MM.1S (cell line): ENCODE results near the gene SSBP3.

Experiments
- DNase-seq: peaks from one replicate; pipeline ENCODE4 v3.0.0-alpha.2; 2015
- H2AFZ ChIP-seq: fragments of 300-600 bp; sonication (generic); 2 replicates; pipeline ENCODE4 v1.6.0; 2016; ENCODE audit warnings: antibody characterized with exemption, low read length
- H3F3A ChIP-seq: fragments of 300-600 bp; sonication (generic); 2 replicates; pipeline ENCODE4 v1.6.1; 2016; ENCODE audit warnings: mild to moderate bottlenecking, antibody characterized with exemption, low read length, moderate library complexity, mixed read lengths; ENCODE audit not compliant: insufficient read depth
- H3K27ac ChIP-seq: fragments of 300-600 bp; sonication (generic); 2 replicates; pipeline ENCODE4 v1.5.1; 2016; ENCODE audit warnings: mild to moderate bottlenecking, low read length
- H3K27me3 ChIP-seq: fragments of 300-600 bp; sonication (generic); replicated peaks from 2 replicates; pipeline ENCODE4 v1.6.0; 2016; ENCODE audit warnings: low read length; ENCODE audit not compliant: insufficient read depth
- H3K36me3 ChIP-seq: fragments of 300-600 bp; sonication (generic); replicated peaks from 2 replicates; pipeline ENCODE4 v1.6.1; 2016; ENCODE audit warnings: mild to moderate bottlenecking, low read length, mixed read lengths; ENCODE audit not compliant: insufficient read depth
- H3K4me1 ChIP-seq: fragments of 300-600 bp; sonication (generic); 2 replicates; pipeline ENCODE4 v1.6.1; 2016; ENCODE audit warnings: low read length, mixed read lengths
- H3K4me2 ChIP-seq: fragments of 300-600 bp; sonication (generic); 2 replicates; pipeline ENCODE4 v1.6.0; 2016; ENCODE audit warnings: low read depth, low read length
- H3K4me3 ChIP-seq: fragments of 300-600 bp; sonication (generic); 2 replicates; pipeline ENCODE4 v1.5.1; 2016; ENCODE audit warnings: low read length, mixed read lengths
- H3K79me2 ChIP-seq: fragments of 300-600 bp; sonication (generic); 2 replicates; pipeline ENCODE4 v1.6.1; 2016; ENCODE audit warnings: mixed run types, low read length, mixed read lengths
- H3K9ac ChIP-seq: fragments of 300-600 bp; sonication (generic); 2 replicates; pipeline ENCODE4 v1.6.1; 2016; ENCODE audit warnings: low read length, mixed read lengths
- H3K9me2 ChIP-seq: fragments of 300-600 bp; sonication (generic); replicated peaks from 2 replicates; pipeline ENCODE4 v1.6.1; 2016; ENCODE audit warnings: mild to moderate bottlenecking, low read length, mixed read lengths; ENCODE audit not compliant: insufficient read depth
- H3K9me3 ChIP-seq: fragments of 300-600 bp; sonication (generic); replicated peaks from 2 replicates; pipeline ENCODE4 v1.6.1; 2016; ENCODE audit warnings: mild to moderate bottlenecking, low read length, mixed read lengths; ENCODE audit not compliant: insufficient read depth
- H4K20me1 ChIP-seq: fragments of 300-600 bp; sonication (generic); 2 replicates; pipeline ENCODE4 v1.6.1; 2016; ENCODE audit warnings: mild to moderate bottlenecking, low read length, moderate library complexity, mixed read lengths; ENCODE audit not compliant: insufficient read depth
- CTCF ChIP-seq: fragments of 300-600 bp; sonication (generic); IDR thresholded peaks from 2 replicates; pipeline ENCODE4 v1.5.1; 2016; ENCODE audit warnings: antibody characterized with exemption, low read length, mixed read lengths
- EZH2 ChIP-seq: fragments of 300-600 bp; sonication (generic); optimal IDR thresholded peaks from 2 replicates; pipeline ENCODE3; 2017; ENCODE audit warnings: low read depth, mild to moderate bottlenecking, antibody characterized with exemption, low read length, mixed read lengths
- EZH2phosphoT487 ChIP-seq: fragments of 300-600 bp; sonication (generic); IDR thresholded peaks from 2 replicates; pipeline ENCODE4 v1.6.1; 2018; ENCODE audit warnings: antibody characterized with exemption, low read length

SSBP3 gene

DNA sequence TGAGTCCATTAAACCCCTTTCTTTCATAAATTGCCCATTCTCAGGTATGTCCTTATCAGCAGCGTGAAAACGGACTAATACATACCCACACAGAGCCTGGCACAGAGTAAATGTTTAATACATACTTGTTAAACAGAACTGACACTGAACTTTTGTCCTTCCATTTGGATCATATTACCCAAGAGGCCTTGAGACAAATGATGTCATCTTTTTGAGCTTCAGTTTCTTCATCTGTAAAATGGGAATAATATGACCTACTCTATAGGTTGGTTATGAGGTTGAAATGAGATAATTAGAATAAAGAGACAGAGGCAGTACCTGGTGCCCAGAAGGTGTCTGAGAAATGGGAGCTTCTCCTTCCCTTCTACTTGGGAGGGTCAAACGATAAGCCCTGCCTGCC is 220.1 kb downstream of the SSBP3 start:
- no peaks in the 10 kb centered on the region for H3K4me1 ChIP-seq
- H3K36me3 ChIP-seq, result no peaks in the 10 kb centered on the region
- no peaks in the 10 kb centered on the region for H3K9me3 ChIP-seq
- DNase-seq, result no peak
- H3K27me3 ChIP-seq, result no peaks in the 10 kb centered on the region
- no peak overlapping the region for H3K4me2 ChIP-seq
- no peaks in the 10 kb centered on the region for H3K79me2 ChIP-seq
- H3K27ac ChIP-seq, result no peak overlapping the region
- no peaks in the 10 kb centered on the region for H4K20me1 ChIP-seq
- H3K9me2 ChIP-seq, result no peaks in the 10 kb centered on the region
- no peak overlapping the region for H3K4me3 ChIP-seq
- no peak overlapping the region for H2AFZ ChIP-seq
- TF ChIP-seq CTCF (no peak), EZH2 (no peak), EZH2phosphoT487 (no peak)
- H3F3A ChIP-seq, result no peaks in the 10 kb centered on the region
- H3K9ac ChIP-seq, result no peak overlapping the region

DNA sequence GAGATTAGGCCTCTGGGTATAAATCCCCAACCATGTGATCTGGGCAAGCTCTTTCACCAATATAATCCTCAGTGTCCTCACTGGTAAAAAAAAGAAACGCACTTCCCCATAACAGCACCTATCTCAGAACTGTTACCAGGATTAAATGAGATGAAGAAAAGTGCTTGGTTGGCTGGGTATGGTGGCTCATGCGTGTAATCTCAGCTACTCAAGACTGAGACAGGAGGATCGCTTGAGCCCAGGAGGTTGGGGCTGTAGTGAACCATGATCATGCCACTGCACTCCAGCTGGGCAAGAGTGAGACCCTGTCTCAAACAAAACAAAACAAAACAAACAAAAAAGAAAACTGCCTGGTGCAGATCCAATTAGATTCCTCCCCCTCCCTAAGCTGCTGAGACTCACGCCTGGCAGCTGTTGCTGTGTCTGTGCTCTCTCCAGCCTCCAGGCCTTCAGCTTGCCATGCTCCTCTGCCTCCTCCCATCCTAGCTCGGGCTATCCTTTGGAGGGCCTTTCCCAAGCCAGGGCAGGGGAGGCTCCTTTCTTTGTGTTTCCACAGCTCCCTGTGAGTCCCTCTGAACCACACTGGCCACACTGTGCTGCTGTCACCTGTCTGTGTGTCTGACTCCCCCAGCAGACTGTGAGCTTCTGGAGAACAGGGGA is 225.4 kb downstream of the SSBP3 start:
- no peak for DNase-seq
- Histone ChIP-seq H3K27ac (no peak overlapping the region), H3K9me2 (no peaks in the 10 kb centered on the region), H3K4me1 (no peaks in the 10 kb centered on the region), H3K9me3 (no peaks in the 10 kb centered on the region), H3K9ac (no peak overlapping the region), H3K4me3 (no peak overlapping the region), H3K4me2 (no peak overlapping the region), H3K79me2 (no peaks in the 10 kb centered on the region), H2AFZ (no peak overlapping the region), H3F3A (no peaks in the 10 kb centered on the region), H4K20me1 (no peaks in the 10 kb centered on the region), H3K36me3 (no peaks in the 10 kb centered on the region), H3K27me3 (no peaks in the 10 kb centered on the region)
- TF ChIP-seq EZH2, result no peak
- TF ChIP-seq CTCF, result no peak
- TF ChIP-seq EZH2phosphoT487, result no peak

- no peaks in the 10 kb centered on the region for H3K4me1 ChIP-seq
- H3F3A ChIP-seq, result no peaks in the 10 kb centered on the region
- H3K27me3 ChIP-seq, result no peaks in the 10 kb centered on the region
- no peaks in the 10 kb centered on the region for H3K9me3 ChIP-seq
- TF ChIP-seq EZH2 (no peak), CTCF (no peak), EZH2phosphoT487 (no peak)
- H3K4me3 ChIP-seq, result no peak overlapping the region
- H3K9me2 ChIP-seq, result no peaks in the 10 kb centered on the region
- H4K20me1 ChIP-seq, result no peaks in the 10 kb centered on the region
- no peaks in the 10 kb centered on the region for H3K36me3 ChIP-seq
- H3K4me2 ChIP-seq, result no peak overlapping the region
- H3K79me2 ChIP-seq, result no peaks in the 10 kb centered on the region
- H3K9ac ChIP-seq, result no peak overlapping the region
- no peak overlapping the region for H2AFZ ChIP-seq
- no peak overlapping the region for H3K27ac ChIP-seq
- DNase-seq, result no peak
Observed at GRCh38 chr1:54178296-54179070, 227.7 kb downstream of the SSBP3 start.
